Panc1 (cell line): ENCODE results near the gene BICRA.

Source experiments
- POLR2AphosphoS5 ChIP-seq: IDR thresholded peaks from 2 replicates; pipeline ENCODE4 v1.6.1; 2012; ENCODE audit warnings: mild to moderate bottlenecking, low read depth, low read length, moderate library complexity
- SIN3A ChIP-seq: IDR thresholded peaks from 2 replicates; pipeline ENCODE4 v1.6.1; 2012; ENCODE audit warnings: low read depth, mild to moderate bottlenecking, low read length, moderate library complexity, borderline replicate concordance; ENCODE audit not compliant: insufficient read depth
- TCF7L2 ChIP-seq: IDR thresholded peaks from 2 replicates; pipeline ENCODE4 v1.6.1; 2011; ENCODE audit warnings: mild to moderate bottlenecking, low read depth, low read length, inconsistent platforms
- TF ChIP-seq, protein P1 (sequence below): fragments of 450-650 bp; IDR thresholded peaks from 2 replicates; pipeline ENCODE4 v1.5.1; 2017; ENCODE audit warnings: mild to moderate bottlenecking
- TF ChIP-seq, protein P2 (sequence below), 2 experiments: IDR thresholded peaks; 2 replicates each; pipeline ENCODE4 v1.6.1; 2011 to 2012; ENCODE audit warnings: low read depth in 2 of 2, control low read depth in 1 of 2, low read length in 1 of 2, mild to moderate bottlenecking in 1 of 2, moderate library complexity in 1 of 2; ENCODE audit not compliant: insufficient read depth in 1 of 2

DNA sequence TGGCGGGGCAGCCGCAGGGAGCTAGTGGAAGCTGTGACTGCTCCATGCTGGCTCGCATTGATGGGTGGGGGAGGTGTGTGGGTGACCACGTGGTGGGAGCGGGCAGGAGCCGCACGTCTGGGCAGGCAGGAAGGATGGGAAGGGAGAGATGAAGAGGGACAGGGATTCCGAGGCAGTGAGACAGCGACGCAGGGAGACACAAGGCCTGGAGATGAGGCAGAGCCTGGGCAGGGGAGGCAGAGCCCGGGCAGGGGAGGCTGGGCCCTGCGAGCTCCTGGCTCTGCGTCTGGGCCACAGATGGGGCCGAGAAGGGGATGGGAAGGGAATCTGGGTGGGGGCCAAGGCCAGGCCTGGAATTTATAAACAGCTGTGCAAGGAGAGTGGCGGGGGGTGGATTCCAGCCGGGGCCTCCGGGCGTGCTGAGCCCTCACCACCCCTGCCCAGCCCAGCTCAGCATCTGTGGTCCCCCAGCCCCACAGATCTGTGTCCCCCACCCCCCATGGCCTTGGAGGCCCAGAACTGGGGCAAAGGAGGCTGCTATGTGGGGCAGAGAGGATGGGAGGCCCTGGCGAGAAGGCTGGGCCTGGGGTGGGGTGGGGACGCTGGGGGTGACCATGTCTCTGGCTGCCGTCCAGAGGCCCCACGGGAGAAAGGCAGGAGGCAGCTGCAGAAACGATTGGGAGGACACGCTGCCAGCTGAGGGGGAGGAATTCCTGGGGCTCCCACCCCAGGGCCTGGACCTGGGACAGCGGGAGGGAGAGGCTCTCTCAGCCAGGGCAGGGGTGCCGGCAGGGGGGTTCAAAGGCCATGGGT lies 110.3 kb downstream of the BICRA start:
- TF ChIP-seq, protein P1, sequence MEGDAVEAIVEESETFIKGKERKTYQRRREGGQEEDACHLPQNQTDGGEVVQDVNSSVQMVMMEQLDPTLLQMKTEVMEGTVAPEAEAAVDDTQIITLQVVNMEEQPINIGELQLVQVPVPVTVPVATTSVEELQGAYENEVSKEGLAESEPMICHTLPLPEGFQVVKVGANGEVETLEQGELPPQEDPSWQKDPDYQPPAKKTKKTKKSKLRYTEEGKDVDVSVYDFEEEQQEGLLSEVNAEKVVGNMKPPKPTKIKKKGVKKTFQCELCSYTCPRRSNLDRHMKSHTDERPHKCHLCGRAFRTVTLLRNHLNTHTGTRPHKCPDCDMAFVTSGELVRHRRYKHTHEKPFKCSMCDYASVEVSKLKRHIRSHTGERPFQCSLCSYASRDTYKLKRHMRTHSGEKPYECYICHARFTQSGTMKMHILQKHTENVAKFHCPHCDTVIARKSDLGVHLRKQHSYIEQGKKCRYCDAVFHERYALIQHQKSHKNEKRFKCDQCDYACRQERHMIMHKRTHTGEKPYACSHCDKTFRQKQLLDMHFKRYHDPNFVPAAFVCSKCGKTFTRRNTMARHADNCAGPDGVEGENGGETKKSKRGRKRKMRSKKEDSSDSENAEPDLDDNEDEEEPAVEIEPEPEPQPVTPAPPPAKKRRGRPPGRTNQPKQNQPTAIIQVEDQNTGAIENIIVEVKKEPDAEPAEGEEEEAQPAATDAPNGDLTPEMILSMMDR: no peak
- TF ChIP-seq, protein P2, sequence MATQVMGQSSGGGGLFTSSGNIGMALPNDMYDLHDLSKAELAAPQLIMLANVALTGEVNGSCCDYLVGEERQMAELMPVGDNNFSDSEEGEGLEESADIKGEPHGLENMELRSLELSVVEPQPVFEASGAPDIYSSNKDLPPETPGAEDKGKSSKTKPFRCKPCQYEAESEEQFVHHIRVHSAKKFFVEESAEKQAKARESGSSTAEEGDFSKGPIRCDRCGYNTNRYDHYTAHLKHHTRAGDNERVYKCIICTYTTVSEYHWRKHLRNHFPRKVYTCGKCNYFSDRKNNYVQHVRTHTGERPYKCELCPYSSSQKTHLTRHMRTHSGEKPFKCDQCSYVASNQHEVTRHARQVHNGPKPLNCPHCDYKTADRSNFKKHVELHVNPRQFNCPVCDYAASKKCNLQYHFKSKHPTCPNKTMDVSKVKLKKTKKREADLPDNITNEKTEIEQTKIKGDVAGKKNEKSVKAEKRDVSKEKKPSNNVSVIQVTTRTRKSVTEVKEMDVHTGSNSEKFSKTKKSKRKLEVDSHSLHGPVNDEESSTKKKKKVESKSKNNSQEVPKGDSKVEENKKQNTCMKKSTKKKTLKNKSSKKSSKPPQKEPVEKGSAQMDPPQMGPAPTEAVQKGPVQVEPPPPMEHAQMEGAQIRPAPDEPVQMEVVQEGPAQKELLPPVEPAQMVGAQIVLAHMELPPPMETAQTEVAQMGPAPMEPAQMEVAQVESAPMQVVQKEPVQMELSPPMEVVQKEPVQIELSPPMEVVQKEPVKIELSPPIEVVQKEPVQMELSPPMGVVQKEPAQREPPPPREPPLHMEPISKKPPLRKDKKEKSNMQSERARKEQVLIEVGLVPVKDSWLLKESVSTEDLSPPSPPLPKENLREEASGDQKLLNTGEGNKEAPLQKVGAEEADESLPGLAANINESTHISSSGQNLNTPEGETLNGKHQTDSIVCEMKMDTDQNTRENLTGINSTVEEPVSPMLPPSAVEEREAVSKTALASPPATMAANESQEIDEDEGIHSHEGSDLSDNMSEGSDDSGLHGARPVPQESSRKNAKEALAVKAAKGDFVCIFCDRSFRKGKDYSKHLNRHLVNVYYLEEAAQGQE (IDR thresholded peaks at IDR 0.05; ENCODE audit: insufficient read depth in 1 of 2, low read depth in 2 of 2, low read length in 1 of 2): no peak
- TF ChIP-seq SIN3A (no peak), POLR2AphosphoS5 (no peak), TCF7L2 (no peak)
